Nephron (organoid): ENCODE results near the gene ALPG.
"Not testable (repeated sequence)": the region's sequence is repeated elsewhere in the genome, so short reads cannot be mapped to it uniquely, and the experiment has no call there.

Source experiments
- H3K27ac Mint-ChIP-seq, 3 experiments: 2 replicates each; pipeline ENCODE4 v1.8.0; 2020; ENCODE audit warnings: mixed read lengths in 3 of 3, mild to moderate bottlenecking in 2 of 3, moderate library complexity in 1 of 3
- H3K27me3 Mint-ChIP-seq: 2 replicates; pipeline ENCODE4 v1.8.0; 2021; ENCODE audit warnings: low read depth, mild to moderate bottlenecking, moderate library complexity, mixed read lengths
- H3K36me3 Mint-ChIP-seq: 2 replicates; pipeline ENCODE4 v1.8.0; 2020; ENCODE audit warnings: low read depth, mixed read lengths
- H3K4me1 Mint-ChIP-seq: 2 replicates; pipeline ENCODE4 v1.8.0; 2020; ENCODE audit warnings: mixed read lengths
- H3K4me3 Mint-ChIP-seq, 3 experiments: 2 replicates each; pipeline ENCODE4 v1.8.0; 2020; ENCODE audit warnings: mild to moderate bottlenecking in 3 of 3, mixed read lengths in 3 of 3, moderate library complexity in 2 of 3
- H3K9me3 Mint-ChIP-seq: 2 replicates; pipeline ENCODE4 v1.8.0; 2020; ENCODE audit warnings: mixed read lengths
- TF ChIP-seq, protein P1 (sequence below), 3 experiments: fragments of 200-600 bp; sonication (generic); IDR thresholded peaks; one replicate each; pipeline ENCODE4 v1.5.0; 2021; ENCODE audit warnings: antibody characterized with exemption in 3 of 3; ENCODE audit not compliant: unreplicated experiment in 3 of 3

ALPG gene

DNA sequence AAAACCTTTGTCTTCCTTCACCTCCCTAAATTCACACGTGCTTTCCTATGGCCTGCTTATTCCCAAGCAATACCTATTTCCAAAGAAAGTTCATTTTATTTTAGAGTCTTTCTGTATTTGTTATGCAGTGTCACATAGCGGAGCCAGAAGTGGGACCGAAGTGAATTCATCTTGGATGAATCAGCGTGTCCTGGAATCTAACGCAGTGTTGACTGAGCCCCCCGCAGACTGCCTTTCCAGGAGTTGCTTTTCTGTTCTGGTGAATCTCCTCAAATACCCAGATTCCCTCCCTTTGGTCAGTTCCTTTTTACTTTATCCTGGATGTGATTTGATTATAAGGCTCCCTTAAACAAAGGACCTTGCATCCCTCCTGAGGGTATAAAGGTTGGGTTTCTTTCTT lies 17.3 kb upstream of the ALPG start:
- Mint-ChIP-seq H3K27me3 (peaks cover 90% of the 10 kb centered on the region), H3K36me3 (no peaks in the 10 kb centered on the region), H3K4me1 (peaks cover 16% of the 10 kb centered on the region), H3K4me3 (peak overlapping the region; percentile 12 to 55 (median 15)), H3K9me3 (peaks cover 2% of the 10 kb centered on the region), H3K27ac (no peak overlapping the region)
- TF ChIP-seq, protein P1, sequence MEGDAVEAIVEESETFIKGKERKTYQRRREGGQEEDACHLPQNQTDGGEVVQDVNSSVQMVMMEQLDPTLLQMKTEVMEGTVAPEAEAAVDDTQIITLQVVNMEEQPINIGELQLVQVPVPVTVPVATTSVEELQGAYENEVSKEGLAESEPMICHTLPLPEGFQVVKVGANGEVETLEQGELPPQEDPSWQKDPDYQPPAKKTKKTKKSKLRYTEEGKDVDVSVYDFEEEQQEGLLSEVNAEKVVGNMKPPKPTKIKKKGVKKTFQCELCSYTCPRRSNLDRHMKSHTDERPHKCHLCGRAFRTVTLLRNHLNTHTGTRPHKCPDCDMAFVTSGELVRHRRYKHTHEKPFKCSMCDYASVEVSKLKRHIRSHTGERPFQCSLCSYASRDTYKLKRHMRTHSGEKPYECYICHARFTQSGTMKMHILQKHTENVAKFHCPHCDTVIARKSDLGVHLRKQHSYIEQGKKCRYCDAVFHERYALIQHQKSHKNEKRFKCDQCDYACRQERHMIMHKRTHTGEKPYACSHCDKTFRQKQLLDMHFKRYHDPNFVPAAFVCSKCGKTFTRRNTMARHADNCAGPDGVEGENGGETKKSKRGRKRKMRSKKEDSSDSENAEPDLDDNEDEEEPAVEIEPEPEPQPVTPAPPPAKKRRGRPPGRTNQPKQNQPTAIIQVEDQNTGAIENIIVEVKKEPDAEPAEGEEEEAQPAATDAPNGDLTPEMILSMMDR (IDR thresholded peaks at IDR 0.05; ENCODE audit: unreplicated experiment in 3 of 3): no peak

DNA sequence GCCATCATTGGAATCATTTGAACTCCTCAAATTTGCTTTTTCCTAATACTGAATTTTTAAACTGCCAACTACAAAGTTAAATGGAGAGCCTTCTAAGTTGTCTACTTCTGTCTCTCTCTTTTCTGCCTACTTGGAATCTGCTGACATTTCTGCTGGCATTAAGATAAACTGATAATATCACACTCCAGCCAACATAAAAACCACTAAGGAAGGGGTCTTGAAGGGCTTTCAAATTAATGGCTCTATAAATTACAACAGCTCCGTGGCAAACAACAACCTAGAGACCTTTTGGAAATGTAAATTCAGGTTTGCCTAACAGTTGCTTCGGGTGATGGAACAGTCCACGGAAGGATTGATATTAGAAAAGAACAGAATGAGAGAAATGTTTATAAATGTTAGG lies 16.0 kb upstream of the ALPG start:
- Mint-ChIP-seq H3K4me1 (peaks cover 15% of the 10 kb centered on the region), H3K4me3 (no peak overlapping the region), H3K27ac (no peak overlapping the region), H3K36me3 (no peaks in the 10 kb centered on the region), H3K27me3 (peaks cover 81% of the 10 kb centered on the region), H3K9me3 (peaks cover 2% of the 10 kb centered on the region)
- TF ChIP-seq, protein P1 (IDR thresholded peaks at IDR 0.05; ENCODE audit: unreplicated experiment in 3 of 3): no peak

DNA sequence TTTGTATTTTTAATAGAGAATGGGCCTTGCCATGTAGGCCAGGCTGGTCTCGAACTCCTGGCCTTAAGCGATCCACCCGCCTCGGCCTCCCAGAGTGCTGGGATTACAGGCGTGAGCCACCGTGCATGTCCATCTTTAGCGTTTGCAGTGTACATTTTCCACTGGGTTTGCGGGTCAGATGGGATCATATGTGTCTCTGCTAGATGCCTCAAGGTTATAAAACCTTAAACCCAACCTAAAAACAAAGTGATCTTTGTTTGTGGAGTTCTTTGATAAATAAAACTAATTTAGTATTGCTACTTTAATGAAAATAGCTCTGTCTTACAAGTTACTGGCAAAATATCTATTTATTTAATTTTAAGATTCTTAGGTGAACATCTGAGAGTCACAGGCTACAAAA lies 13.1 kb upstream of the ALPG start:
- no peak overlapping the region for H3K27ac Mint-ChIP-seq
- no peak overlapping the region for H3K4me3 Mint-ChIP-seq
- H3K4me1 Mint-ChIP-seq: peaks cover 5% of the 10 kb centered on the region
- TF ChIP-seq, protein P1 (IDR thresholded peaks at IDR 0.05; ENCODE audit: unreplicated experiment in 3 of 3): no peak
- peaks cover 2% of the 10 kb centered on the region for H3K9me3 Mint-ChIP-seq
- H3K27me3 Mint-ChIP-seq: peaks cover 66% of the 10 kb centered on the region
- H3K36me3 Mint-ChIP-seq: no peaks in the 10 kb centered on the region

DNA sequence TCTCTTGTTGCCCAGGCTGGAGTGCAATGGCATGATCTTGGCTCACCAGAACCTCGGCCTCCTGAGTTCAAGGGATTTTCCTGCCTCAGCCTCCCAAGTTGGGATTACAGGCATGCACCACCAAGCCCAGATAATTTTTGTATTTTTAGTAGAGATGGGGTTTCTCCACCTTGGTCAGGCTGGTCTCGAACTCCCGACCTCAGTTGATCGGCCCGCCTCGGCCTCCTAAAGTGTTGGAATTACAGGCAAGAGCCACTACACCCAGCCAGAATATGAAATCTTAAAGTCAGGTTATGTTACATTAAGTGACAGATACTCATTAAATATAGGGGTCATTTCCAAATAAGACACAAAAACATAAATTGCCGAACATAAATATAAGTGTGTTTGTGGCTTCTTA lies 12.2 kb upstream of the ALPG start:
- H3K27me3 Mint-ChIP-seq: peaks cover 62% of the 10 kb centered on the region
- not testable (repeated sequence) for H3K36me3 Mint-ChIP-seq, H3K4me1 Mint-ChIP-seq, H3K4me3 Mint-ChIP-seq, H3K9me3 Mint-ChIP-seq, H3K27ac Mint-ChIP-seq

DNA sequence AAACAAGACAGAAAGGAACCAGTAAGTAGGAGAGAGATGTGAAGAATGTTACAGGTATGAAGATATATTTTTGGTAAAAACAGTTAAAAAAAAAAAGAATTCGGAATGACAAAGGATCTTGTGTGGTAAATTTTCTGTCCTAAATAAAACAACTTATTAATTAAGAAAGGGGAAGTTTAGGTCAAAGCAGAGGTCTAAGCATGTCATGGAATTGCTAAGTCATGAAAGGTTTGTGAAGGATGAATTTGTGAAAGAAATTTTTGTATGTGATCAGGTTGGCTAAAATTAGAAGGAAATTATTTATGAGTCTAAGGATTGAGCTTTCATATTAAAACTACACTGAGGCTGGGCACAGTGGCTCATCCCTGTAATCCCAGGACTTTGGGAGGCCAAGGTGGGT lies 11.1 kb upstream of the ALPG start:
- no peak overlapping the region for H3K27ac Mint-ChIP-seq
- H3K9me3 Mint-ChIP-seq: no peaks in the 10 kb centered on the region
- TF ChIP-seq, protein P1 (IDR thresholded peaks at IDR 0.05; ENCODE audit: unreplicated experiment in 3 of 3): no peak
- no peak overlapping the region for H3K4me3 Mint-ChIP-seq
- peaks cover 55% of the 10 kb centered on the region for H3K27me3 Mint-ChIP-seq
- H3K4me1 Mint-ChIP-seq: no peaks in the 10 kb centered on the region
- H3K36me3 Mint-ChIP-seq: no peaks in the 10 kb centered on the region

DNA sequence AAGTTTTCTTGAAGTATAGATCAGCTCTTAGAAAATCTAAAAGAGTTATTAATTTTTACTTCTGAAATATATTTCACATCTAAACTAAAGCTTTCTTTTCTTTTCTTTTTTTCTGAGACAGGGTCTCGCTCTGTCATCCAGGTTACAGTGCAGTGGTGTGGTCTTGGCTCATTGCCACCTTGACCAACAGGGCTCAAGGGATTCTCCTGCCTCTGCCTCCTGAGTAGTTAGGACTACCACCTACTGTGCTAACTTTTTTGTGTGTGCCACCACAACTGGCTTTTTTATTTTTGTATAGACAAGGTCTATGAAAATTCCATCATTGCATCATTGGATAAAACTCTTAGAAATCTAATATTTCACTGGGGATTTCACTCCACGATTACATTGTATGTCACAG lies 10.0 kb upstream of the ALPG start:
- Mint-ChIP-seq H3K36me3 (no peaks in the 10 kb centered on the region), H3K4me3 (no peak overlapping the region), H3K9me3 (no peaks in the 10 kb centered on the region), H3K4me1 (no peaks in the 10 kb centered on the region), H3K27me3 (peaks cover 48% of the 10 kb centered on the region), H3K27ac (no peak overlapping the region)
- TF ChIP-seq, protein P1 (IDR thresholded peaks at IDR 0.05; ENCODE audit: unreplicated experiment in 3 of 3): no peak
